ENCODE data around the gene TMCO6. TPM values are rescaled to one million over a fixed set of nuclear protein-coding genes. Genes with fewer than 3 reads are reported as not detected.

TMCO6 gene
- total and polyA plus RNA-seq, 9 of the 15 experiments (the other 6 are each of a cell fraction or from before 2014, with no cell fraction given) = 3.4 to 46.4 (median 16.7) TPM

GRCh38 chr5:140647042-140647419, 7.8 kb downstream of the TMCO6 start:
- peak overlapping the region; percentile 95 for H3K27ac ChIP-seq (ENCODE audit: extremely low read depth, low read depth, low read length)
- H4K20me1 ChIP-seq (replicated peaks; ENCODE audit: control insufficient read depth, insufficient read depth, low read length) = no peaks in the 10 kb centered on the region; the same call in 1 of the 2 replicates
- CTCF ChIA-PET (ENCODE audit: low intra/inter-chr PET ratio) = no interaction called here
- H3K4me3 ChIP-seq = peak overlapping the region; percentile 96
- FAIRE-seq (no peak), ATAC-seq (peak; percentile 52), DNase-seq (ENCODE audit: extremely low read depth in 1 of 4, low spot score in 3 of 4) (no peak)
- peaks cover 4 to 10% of the 10 kb centered on the region in 2 experiments; a peak in 3 of 5 replicates for H3K4me1 ChIP-seq (replicated peaks in 1 of 2; ENCODE audit: control insufficient read depth in 2 of 2, insufficient read depth in 2 of 2, low read length in 2 of 2)
- peak overlapping the region; percentile 95 for H2AFZ ChIP-seq (ENCODE audit: low read depth, low read length)
- BruUV-seq (replicated peaks) = TSS peak; percentile 66
- under 1% methylated on average over 27 of the region's 27 CpGs for WGBS (ENCODE audit: insufficient coverage, low coverage, missing lambda C conversion rate)
- H3K9me3 ChIP-seq (replicated peaks; ENCODE audit: control insufficient read depth, insufficient read depth, low read depth, low read length) = no peaks in the 10 kb centered on the region
- peaks cover 44% of the 10 kb centered on the region for H3K79me2 ChIP-seq (ENCODE audit: control insufficient read depth, insufficient read depth, low read length)
- no peaks in the 10 kb centered on the region for H3K9me1 ChIP-seq (ENCODE audit: control insufficient read depth, insufficient read depth, low read length)
- peaks cover 78% of the 10 kb centered on the region for H3K36me3 ChIP-seq (ENCODE audit: control insufficient read depth, insufficient read depth, low read length)
- no peaks in the 10 kb centered on the region; a peak in 1 of 5 replicates for H3K27me3 ChIP-seq (ENCODE audit: control insufficient read depth in 2 of 2, insufficient read depth in 2 of 2, low read length in 2 of 2)
- POLR2A ChIA-PET = interaction anchor here (0.6 to 3.3 kb wide), 35 partner anchors 8 to 1663 kb away, joined by 3 to 25 read pairs (median 6); partner anchors contain the start of genes ANKHD1, APBB3, EIF4EBP3 and HARS1
- intact Hi-C loops (cut with micrococcal nuclease) = loop anchor here (2.0 kb wide), 2 partner anchors 18 to 72 kb away; partner anchors contain the start of gene WDR55
- H3K4me2 ChIP-seq (ENCODE audit: insufficient read depth, low read length) = peak overlapping the region; percentile 100
- in situ Hi-C loops (cut with MboI) = no loop called here
- peak overlapping the region; percentile 89 to 98 for H3K9ac ChIP-seq (ENCODE audit: insufficient read depth in 1 of 2, low read depth in 2 of 2, low read length in 2 of 2)
- TF ChIP-seq ATF3 (IDR thresholded peaks at IDR 0.05) = no peak
- TF ChIP-seq ATF3 (CRISPR knock-in tag; conservative IDR thresholded peaks at IDR 0.05) = no peak
- TF ChIP-seq NKRF (IDR thresholded peaks at IDR 0.05; ENCODE audit: borderline replicate concordance) = no peak
- TF ChIP-seq ZNF431 (CRISPR knock-in tag; IDR thresholded peaks at IDR 0.05) = no peak
- TF ChIP-seq, protein P1, sequence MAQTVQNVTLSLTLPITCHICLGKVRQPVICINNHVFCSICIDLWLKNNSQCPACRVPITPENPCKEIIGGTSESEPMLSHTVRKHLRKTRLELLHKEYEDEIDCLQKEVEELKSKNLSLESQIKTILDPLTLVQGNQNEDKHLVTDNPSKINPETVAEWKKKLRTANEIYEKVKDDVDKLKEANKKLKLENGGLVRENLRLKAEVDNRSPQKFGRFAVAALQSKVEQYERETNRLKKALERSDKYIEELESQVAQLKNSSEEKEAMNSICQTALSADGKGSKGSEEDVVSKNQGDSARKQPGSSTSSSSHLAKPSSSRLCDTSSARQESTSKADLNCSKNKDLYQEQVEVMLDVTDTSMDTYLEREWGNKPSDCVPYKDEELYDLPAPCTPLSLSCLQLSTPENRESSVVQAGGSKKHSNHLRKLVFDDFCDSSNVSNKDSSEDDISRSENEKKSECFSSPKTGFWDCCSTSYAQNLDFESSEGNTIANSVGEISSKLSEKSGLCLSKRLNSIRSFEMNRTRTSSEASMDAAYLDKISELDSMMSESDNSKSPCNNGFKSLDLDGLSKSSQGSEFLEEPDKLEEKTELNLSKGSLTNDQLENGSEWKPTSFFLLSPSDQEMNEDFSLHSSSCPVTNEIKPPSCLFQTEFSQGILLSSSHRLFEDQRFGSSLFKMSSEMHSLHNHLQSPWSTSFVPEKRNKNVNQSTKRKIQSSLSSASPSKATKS (CRISPR knock-in tag; IDR thresholded peaks at IDR 0.05) = no peak
- TF ChIP-seq SIX5 (IDR thresholded peaks at IDR 0.05; ENCODE audit: borderline replicate concordance in 1 of 2, insufficient read depth in 1 of 2, low read depth in 1 of 2, low read length in 2 of 2) = no peak
- TF ChIP-seq ZNF561 (CRISPR knock-in tag; conservative IDR thresholded peaks at IDR 0.05) = no peak
- no peak for TF ChIP-seq GATA2 (CRISPR knock-in tag; IDR thresholded peaks at IDR 0.05)
- TF ChIP-seq DNMT1 (IDR thresholded peaks at IDR 0.05) = no peak
- TF ChIP-seq, protein P2, sequence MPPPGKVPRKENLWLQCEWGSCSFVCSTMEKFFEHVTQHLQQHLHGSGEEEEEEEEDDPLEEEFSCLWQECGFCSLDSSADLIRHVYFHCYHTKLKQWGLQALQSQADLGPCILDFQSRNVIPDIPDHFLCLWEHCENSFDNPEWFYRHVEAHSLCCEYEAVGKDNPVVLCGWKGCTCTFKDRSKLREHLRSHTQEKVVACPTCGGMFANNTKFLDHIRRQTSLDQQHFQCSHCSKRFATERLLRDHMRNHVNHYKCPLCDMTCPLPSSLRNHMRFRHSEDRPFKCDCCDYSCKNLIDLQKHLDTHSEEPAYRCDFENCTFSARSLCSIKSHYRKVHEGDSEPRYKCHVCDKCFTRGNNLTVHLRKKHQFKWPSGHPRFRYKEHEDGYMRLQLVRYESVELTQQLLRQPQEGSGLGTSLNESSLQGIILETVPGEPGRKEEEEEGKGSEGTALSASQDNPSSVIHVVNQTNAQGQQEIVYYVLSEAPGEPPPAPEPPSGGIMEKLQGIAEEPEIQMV (tag; conservative IDR thresholded peaks at IDR 0.05; ENCODE audit: low read depth) = no peak
- TF ChIP-seq KAT7 (CRISPR knock-in tag; IDR thresholded peaks at IDR 0.05; ENCODE audit: borderline replicate concordance) = no peak
- no peak for TF ChIP-seq TBL1XR1 (IDR thresholded peaks at IDR 0.05; ENCODE audit: low read length in 2 of 2)
- TF ChIP-seq CREB3L1 (IDR thresholded peaks at IDR 0.05; ENCODE audit: borderline replicate concordance, low read depth) = 0 out of 2 replicates have a peak, but pooled peaks have one; percentile 3
- no peak for TF ChIP-seq EZH2 (IDR thresholded peaks at IDR 0.05; ENCODE audit: borderline replicate concordance, low read depth, low read length)

Data from K562 (cell line).